SK-N-MC (cell line): ENCODE data around the gene GYPB.
"Not testable (repeated sequence)": the region's sequence is repeated elsewhere in the genome, so short reads cannot be mapped to it uniquely, and the experiment has no call there.

Source experiments
- DNase-seq: peaks from one replicate; pipeline ENCODE4 v3.0.0-alpha.2; 2011; ENCODE audit warnings: low read depth, low spot score
- H3K27ac ChIP-seq: fragments of 200-600 bp; sonication (generic); 2 replicates; pipeline ENCODE4 v1.5.1; 2016; ENCODE audit warnings: mixed run types
- H3K36me3 ChIP-seq: fragments of 200-600 bp; sonication (generic); 2 replicates; pipeline ENCODE4 v1.6.1; 2017; ENCODE audit warnings: antibody characterized with exemption, low read length, mixed read lengths; ENCODE audit not compliant: insufficient read depth
- H3K4me3 ChIP-seq: fragments of 200-600 bp; sonication (generic); 2 replicates; pipeline ENCODE4 v1.5.1; 2016
- H3K9ac ChIP-seq: fragments of 200-600 bp; sonication (generic); 2 replicates; pipeline ENCODE4 v1.8.0; 2017; ENCODE audit warnings: mixed run types, mixed read lengths; ENCODE audit not compliant: insufficient read length
- H3K9me3 ChIP-seq: fragments of 200-600 bp; sonication (generic); 2 replicates; pipeline ENCODE4 v1.6.1; 2017; ENCODE audit warnings: low read depth, mild to moderate bottlenecking, antibody characterized with exemption, low read length, moderate library complexity, mixed read lengths

The GYPB gene

GRCh38 chr4:143947493-143947892 is 71.7 kb downstream of the GYPB start:
- not testable (repeated sequence) for DNase-seq, H3K9me3 ChIP-seq, H3K4me3 ChIP-seq

More at GRCh38 chr4:143947493-143947892, 71.7 kb downstream of the GYPB start:
- H3K27ac ChIP-seq, H3K36me3 ChIP-seq, H3K9ac ChIP-seq: not testable (repeated sequence)
